ENCODE results near the gene SLC9A3.

SLC9A3 gene

DNA sequence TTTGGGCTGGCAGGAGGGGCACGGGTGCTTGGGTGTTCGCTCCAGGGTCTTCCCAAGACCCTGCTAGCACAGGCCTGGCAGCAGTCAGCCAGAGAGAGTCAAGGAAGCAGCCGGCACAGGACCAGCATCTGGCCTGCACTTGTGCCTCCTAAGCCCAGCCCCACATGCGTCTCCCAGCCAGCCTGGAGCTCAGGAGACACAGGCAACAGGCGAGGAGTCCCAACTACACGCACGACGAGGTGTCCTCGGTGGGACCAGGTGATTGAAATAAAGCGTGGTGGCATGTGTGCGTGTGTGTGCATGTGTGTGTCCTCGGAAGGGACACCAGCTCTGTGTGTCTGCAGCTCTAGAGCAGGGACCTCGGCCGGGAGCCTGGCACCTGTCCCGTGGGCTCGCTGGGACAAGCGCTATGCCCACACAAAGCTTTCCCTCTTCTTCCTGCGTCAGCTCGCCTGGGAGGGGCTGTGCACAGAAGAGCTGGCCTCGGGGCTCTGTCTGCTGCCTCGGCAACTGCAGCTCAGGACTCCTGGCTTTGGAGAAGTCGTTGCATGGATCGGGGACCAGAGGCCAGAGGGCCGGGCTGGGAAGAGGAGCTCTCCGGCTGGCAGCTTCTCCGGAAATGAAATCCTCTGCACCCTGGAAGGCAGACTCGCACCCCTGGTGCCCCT, 14.7 kb upstream of the SLC9A3 start:
- no peak for DNase-seq (ENCODE audit: low read depth)

- no peak for DNase-seq (ENCODE audit: low read depth)
Measured at GRCh38 chr5:538271-538771, 14.1 kb upstream of the SLC9A3 start.

GRCh38 chr5:537621-538071, 13.4 kb upstream of the SLC9A3 start:
- DNase-seq (ENCODE audit: low read depth) = no peak

DNA sequence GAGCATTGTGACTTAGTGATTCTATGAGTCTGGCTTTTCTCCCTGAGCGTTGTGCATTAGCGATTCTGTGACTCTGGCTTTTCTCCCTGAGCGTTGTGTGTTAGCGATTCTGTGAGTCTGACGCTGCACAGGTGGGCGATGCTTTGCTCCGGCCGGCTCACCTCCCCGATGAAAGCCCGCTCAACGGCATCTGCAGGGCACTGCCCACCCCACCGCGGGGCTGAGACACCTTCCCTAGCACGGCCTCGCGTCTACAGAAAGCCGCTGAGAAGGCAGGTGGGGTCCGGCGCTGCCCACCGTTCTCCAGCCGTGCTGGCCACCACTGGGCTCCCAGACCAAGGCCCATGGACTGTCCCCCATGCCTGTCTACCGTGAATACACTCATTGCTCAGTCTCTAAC, 12.8 kb upstream of the SLC9A3 start:
- DNase-seq (ENCODE audit: low read depth) = no peak

GRCh38 chr5:535846-536698, 11.8 kb upstream of the SLC9A3 start:
- no peak for DNase-seq (ENCODE audit: low read depth)

DNA sequence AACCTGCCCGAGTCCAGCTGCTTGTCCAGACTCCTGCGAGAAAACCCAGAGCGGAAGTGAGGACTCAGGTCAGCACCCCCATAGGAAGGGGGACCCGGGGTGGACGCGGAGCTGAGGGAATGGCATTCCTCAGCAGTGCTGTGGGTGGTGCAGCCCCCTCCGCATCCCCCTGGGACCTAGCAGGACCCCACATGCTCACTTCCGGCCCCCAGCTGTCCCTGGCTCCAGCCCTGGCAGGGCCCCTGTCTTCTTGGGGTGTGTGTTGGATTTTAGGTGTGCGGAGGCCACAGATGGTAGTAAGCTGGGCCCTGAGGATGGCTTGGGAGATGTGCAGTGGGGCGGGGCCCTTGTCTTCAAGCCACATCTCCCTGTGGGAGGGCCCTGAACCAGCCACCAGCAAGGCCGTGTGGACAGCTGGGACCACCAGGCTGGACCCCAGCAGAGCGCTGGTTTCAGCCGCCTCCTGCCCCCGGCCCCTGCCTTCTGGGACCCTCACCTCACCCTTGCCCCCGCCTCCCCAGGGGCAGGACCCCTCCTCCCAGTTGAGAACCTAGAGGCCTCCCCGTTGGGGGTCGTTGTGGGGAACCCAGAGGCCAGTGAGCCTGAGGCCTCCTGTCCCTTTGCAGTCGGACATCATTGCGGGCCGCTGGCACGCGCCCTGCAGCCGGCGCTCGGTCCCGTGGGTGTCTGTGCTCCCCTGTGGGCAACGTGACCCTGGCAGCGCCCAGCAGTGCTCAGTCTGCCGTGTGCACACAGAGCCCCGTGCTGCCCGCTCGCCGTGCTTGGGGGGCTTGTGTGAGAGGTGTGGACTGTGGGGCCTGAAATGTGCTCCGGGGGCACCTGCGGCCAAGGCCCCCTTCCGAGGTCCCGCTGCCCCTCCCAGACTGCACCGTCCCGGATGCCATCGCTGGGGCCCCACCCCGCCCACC, 10.8 kb upstream of the SLC9A3 start:
- DNase-seq (ENCODE audit: low read depth) = no peak

- DNase-seq (ENCODE audit: low read depth) = no peak
Measured at GRCh38 chr5:533955-534742, 9.9 kb upstream of the SLC9A3 start.

DNA sequence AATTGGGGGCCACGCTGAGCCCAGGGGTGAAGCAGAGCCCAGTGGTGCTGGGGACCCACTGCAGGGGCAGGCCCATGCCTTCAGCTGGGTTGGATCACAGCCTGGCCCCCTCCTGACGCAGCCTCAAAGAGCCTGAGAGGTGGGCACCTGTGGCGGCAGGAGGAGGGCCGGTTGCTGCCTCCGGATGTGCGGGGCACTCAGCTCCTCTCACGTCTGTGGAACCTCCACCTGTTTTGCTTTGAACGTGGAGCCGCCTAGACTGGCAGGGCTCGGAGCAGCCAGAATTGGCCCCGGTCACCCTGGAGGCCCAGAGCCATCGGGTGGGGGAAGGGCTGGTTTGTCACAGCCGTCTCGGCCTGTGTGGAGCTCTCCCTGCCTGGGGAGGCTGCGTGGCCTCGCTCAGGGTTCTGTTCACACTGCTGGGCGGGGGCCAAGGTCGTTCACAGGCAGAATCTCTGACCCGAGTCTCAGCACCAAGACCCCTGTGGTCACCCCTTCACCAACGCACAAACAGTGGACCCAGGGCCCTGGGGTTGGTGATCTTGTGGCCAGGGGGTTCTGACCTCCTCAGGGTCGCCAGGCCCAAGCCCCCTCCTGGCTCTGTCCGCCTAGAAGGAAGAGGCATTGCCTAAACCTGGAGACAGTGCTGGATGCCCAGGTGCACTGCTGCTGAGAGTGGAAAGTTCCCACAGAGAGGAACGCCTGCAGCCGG, 9.2 kb upstream of the SLC9A3 start:
- no peak for DNase-seq (ENCODE audit: low read depth)

DNA sequence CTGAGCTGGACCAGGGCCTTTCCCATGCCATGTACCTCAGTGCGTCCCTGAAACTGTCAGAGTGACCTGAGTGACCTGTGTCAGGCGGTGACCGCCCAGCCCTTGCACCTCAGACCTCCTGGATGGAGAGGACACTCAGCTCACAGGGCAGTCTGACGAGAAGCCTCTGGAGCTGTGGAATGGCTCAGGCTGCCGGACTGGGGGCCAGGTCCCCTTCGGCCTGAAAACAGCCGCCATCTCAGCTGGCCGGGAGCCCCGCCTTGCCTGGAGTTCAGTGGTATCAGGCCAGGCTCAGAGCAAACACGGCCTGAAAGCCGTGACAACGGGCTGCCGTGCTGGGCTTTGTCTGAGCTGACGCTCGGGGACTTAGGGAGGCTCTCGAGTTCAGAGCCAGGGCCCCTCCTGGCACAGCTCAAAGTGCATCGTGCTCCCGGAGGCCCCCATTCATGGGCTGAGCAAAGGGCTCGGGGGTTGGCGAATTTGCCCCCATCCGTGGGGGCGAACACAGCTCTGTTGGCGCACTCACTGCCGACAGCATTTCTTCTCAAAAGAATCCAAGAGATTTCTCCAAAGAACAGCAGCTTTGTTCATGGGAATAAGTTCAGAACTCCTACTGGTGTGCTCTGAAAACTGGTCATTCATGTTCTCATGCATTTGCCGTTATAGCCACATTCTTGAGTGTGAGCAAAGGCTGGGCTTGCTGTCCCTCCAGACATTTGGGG, 8.4 kb upstream of the SLC9A3 start:
- DNase-seq (ENCODE audit: low read depth) = no peak

DNA sequence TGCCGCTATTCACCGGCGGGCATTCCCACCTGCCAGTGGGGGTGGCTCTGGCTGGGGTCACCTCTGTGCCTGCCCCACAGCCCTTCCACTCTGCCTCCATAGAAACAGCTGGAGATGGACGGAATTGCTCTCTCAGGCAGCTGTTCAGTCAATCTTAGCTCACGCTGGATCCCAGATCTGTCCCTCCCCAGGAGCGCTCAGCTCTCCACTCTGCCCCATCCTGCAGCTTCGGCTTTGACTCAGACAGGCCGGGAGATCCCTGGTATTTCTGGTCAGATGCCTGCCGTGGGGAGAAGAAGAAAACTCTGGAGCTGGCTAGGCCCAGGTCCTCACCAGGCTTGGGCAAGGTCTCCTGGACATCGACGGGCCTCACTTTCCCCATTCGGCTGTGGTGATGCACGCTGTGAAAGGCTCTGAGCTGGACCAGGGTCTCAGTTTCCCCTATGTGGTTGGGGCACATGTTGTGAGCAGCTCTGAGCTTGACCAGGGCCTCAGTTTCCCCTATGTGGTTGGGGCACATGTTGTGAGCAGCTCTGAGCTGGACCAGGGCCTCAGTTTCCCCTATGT, 7.6 kb upstream of the SLC9A3 start:
- no peak for DNase-seq (ENCODE audit: low read depth)

- no peak for DNase-seq (ENCODE audit: low read depth)
Measured at GRCh38 chr5:531101-531748, 7.0 kb upstream of the SLC9A3 start.

DNA sequence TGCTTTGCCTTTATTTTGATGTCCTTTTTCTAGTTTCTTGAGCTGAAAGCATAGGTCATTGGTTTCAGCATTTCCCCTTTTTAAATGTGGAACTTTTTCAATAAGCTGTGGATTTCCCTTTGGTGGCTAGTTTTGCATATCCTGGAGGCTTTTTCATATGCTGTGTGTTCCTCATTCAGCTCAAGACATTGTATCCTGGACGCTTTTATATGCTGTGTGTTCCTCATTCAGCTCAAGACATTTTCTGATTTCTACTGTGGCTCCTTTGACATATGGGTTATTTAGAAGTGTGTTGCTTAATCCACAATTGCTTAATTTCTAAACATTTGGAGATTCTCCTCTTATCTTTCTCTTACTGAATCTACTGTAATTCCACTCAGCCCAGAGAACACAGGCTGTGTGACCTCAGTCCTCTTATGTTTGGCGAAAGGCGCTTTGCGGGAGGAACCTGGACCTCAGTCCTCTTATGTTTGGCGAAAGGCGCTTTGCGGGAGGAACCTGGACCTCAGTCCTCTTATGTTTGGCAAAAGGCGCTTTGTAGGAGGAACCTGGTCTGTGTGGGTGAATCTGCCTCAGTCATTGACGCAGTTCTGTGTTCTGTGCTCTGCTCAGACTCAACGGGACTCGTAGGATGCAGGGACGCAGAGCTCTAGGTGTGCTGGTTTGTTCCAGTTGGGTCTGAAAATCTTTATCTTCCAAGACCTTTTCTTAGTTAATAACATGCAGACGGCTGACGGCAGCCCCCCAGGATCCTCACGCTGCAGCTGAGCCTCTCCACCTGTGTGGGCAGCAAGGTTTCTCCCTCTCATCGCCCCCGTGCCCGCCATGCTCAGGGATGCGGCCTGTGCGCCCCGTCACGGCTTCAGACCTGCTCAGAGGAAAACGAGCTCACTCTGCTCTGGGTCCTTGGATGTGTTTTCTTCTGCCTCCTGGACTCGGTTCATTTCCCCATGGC, 6.0 kb upstream of the SLC9A3 start:
- no peak for DNase-seq (ENCODE audit: low read depth)

GRCh38 chr5:528629-529511, 4.6 kb upstream of the SLC9A3 start:
- no peak for DNase-seq (ENCODE audit: low read depth)

DNA sequence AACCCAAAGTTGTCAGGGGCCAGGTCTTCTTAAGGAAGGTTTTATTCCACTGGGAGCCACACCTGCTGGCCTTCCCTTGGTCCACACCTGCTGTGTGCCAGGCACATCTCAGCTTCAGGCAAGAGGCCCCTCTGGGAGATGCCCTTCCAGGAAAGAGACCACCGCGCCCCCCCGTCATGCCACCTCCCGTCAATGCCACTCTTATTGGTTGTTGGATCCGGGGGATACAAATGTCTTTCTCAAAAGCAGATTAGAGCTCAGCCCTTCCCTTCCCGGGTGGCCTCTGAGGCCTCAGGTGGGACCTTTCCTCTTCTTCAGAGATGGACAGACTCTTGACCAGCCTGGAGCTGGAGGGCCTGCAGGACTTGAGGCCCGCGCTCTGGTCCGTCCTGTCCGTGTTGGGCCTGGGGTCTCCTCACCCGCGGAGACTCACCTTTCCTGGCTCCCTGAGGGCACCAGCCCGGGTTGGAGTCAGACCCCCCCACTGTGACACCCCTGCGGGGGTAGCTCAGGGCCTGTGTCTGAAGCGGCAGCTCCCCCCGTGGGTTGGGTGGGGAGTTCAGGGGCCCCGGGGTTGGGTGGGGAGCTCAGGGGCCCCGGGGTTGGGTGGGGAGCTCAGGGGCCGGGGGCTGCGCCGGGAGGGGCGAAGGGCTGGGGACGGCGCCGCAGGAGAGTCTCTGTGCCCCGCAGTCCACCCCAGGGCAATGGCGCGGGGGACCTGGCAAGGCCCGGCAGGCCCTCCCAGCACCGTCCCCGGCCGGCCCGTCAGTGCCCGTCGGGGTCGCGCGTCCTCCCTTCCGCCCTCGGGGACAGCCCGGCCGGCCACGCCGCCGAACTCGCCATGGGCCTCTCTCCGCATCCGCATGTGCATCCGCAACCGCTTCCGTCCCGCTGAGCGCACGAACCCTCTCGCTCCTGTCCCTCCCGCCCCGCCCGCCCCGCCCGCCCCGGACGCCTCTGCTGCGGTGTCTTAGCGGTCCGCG, 3.7 kb upstream of the SLC9A3 start:
- no peak for DNase-seq (ENCODE audit: low read depth)

DNA sequence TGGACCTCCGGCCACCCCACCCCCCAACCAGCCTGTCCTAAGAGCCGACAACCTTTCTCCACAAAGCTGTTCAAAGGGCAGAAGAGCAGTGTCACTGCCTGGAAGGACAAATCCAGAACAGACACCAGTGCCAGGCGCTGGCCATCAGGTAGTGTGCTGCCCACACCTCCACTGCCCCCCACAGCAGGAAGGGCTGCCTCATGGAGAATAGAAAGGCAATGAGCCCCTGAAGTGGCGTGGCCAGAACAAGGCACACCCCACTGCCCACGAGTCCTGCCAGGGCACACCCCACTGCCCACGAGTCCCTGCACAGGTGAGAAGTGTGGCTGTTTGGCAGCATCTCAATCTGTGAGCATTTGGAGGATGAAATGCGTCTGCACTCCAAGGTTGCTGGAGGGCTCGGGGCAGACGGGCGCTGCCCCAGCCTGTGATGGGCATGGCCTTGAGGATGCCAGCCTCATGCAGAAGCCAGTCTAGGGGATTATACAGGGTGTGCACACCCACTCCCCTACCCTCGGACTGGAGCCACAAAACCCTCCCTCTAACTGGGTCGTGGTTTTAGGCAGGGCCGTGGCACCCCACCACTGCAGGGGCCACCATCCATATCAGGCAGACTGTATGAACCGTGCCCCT, 2.3 kb upstream of the SLC9A3 start:
- DNase-seq (ENCODE audit: low read depth) = no peak

Data from fibroblast of gingiva (primary cell).